Caco-2 (cell line): Measurements from ENCODE around the gene COPG1. TPM values are rescaled to one million over a fixed set of nuclear protein-coding genes. Genes with fewer than 3 reads are reported as not detected.

Experiments used
- BruUV-seq: library from RNA; stranded (reverse); fragments of 400-500 nt; replicated peaks from 2 replicates; lab custom pipeline; 2021; lab: Mats Ljungman, UMichigan
- CTCF ChIA-PET: fragments of 300-600 bp; sonication (Branson Sonifier 250); formaldehyde crosslinking; loops from one replicate; lab custom pipeline; 2022; ENCODE audit warnings: antibody characterized with exemption; lab: Charles Lee
- POLR2A ChIA-PET: fragments of 300-600 bp; sonication (Branson Sonifier 250); formaldehyde crosslinking; loops from one replicate; lab custom pipeline; 2022; ENCODE audit warnings: antibody characterized with exemption; lab: Charles Lee
- DNase-seq, 2 experiments: peaks; one replicate each; pipeline versions ENCODE4 v3.0.0 to v3.0.0-alpha.2; 2020 to 2022
- H3K27me3 ChIP-seq: replicated peaks from 2 replicates; pipeline ENCODE4 v1.6.0; 2011; ENCODE audit warnings: low read length; ENCODE audit not compliant: control insufficient read depth, insufficient read depth
- H3K36me3 ChIP-seq: 2 replicates; pipeline ENCODE4 v1.5.1; 2011; ENCODE audit warnings: low read length; ENCODE audit not compliant: control insufficient read depth, insufficient read depth
- H3K4me1 ChIP-seq: fragments of 250-450 bp; sonication (Bioruptor Pico); 2 replicates; pipeline ENCODE4 v1.5.1; 2020; ENCODE audit warnings: mild to moderate bottlenecking
- H3K4me3 ChIP-seq: 2 replicates; pipeline ENCODE4 v1.5.1; 2011; ENCODE audit warnings: low read depth, mild to moderate bottlenecking, control low read depth, low read length
- H3K9me3 ChIP-seq: fragments of 250-450 bp; sonication (Bioruptor Pico); 2 replicates; pipeline ENCODE4 v1.5.1; 2020; ENCODE audit warnings: mild to moderate bottlenecking, moderate library complexity
- H3K27ac Mint-ChIP-seq: one replicate; pipeline ENCODE4 v1.8.0; 2022; ENCODE audit warnings: mixed read lengths; ENCODE audit not compliant: unreplicated experiment
- H3K27me3 Mint-ChIP-seq: one replicate; pipeline ENCODE4 v1.8.0; 2022; ENCODE audit warnings: mixed read lengths; ENCODE audit not compliant: insufficient read depth, unreplicated experiment
- H3K36me3 Mint-ChIP-seq: one replicate; pipeline ENCODE4 v1.8.0; 2022; ENCODE audit warnings: mild to moderate bottlenecking, mixed read lengths; ENCODE audit not compliant: insufficient read depth, unreplicated experiment
- H3K4me1 Mint-ChIP-seq: one replicate; pipeline ENCODE4 v1.8.0; 2022; ENCODE audit warnings: low read depth, mixed read lengths; ENCODE audit not compliant: unreplicated experiment
- H3K4me3 Mint-ChIP-seq: one replicate; pipeline ENCODE4 v1.8.0; 2022; ENCODE audit warnings: mild to moderate bottlenecking, moderate library complexity, mixed read lengths; ENCODE audit not compliant: unreplicated experiment
- H3K9me3 Mint-ChIP-seq: one replicate; pipeline ENCODE4 v1.8.0; 2022; ENCODE audit warnings: mixed read lengths; ENCODE audit not compliant: unreplicated experiment
- CTCF ChIP-seq, 2 experiments: fragments of 200-600 bp in 1 of 2; IDR thresholded peaks; 1 replicate in 1 of 2; 2 replicates in 1 of 2; pipeline versions ENCODE4 v1.5.1 to v1.8.0; 2011 to 2022; ENCODE audit warnings: antibody characterized with exemption in 1 of 2, control low read depth in 1 of 2, inconsistent platforms in 1 of 2, low read depth in 1 of 2, low read length in 1 of 2, mild to moderate bottlenecking in 1 of 2, moderate library complexity in 1 of 2; ENCODE audit not compliant: insufficient read depth in 1 of 2, severe bottlenecking in 1 of 2, unreplicated experiment in 1 of 2
- intact Hi-C: fragments of 100-400 bp; cut with micrococcal nuclease; formaldehyde crosslinking; loops from one replicate; pipeline ENCODE4 v1.10.0; 2022; ENCODE audit not compliant: unreplicated experiment
- total RNA-seq: library from RNA; stranded (reverse); gene quantifications from 2 replicates; pipeline ENCODE4 v1.2.3, GENCODE V29; 2022

Gene COPG1
- total RNA-seq, 1 experiment from 2014 or later: 178 TPM

- H3K4me3 ChIP-seq: no peak overlapping the region
- TF ChIP-seq CTCF (IDR thresholded peaks at IDR 0.05; ENCODE audit: insufficient read depth in 1 of 2, low read depth in 1 of 2, low read length in 1 of 2, severe bottlenecking in 1 of 2, unreplicated experiment in 1 of 2): no peak
- CTCF ChIA-PET: no interaction called here
These were observed 33.4 kb downstream of the COPG1 start for GRCh38 chr3:129282727-129283327.

GRCh38 chr3:129286081-129286480 lies 36.7 kb downstream of the COPG1 start:
- ChIA-PET POLR2A (no interaction called here), CTCF (no interaction called here)
- H3K4me1 ChIP-seq: no peaks in the 10 kb centered on the region
- Mint-ChIP-seq H3K4me1 (no peaks in the 10 kb centered on the region), H3K27ac (no peak overlapping the region), H3K27me3 (no peaks in the 10 kb centered on the region), H3K4me3 (no peak overlapping the region), H3K36me3 (peaks cover 12% of the 10 kb centered on the region), H3K9me3 (no peaks in the 10 kb centered on the region)
- no peaks in the 10 kb centered on the region for H3K9me3 ChIP-seq
- no peaks in the 10 kb centered on the region for H3K27me3 ChIP-seq
- DNase-seq: no peak
- peaks cover 1% of the 10 kb centered on the region for H3K36me3 ChIP-seq
- intact Hi-C loops: no loop called here
- no peak overlapping the region for H3K4me3 ChIP-seq
- BruUV-seq: no TSS peak
- TF ChIP-seq CTCF (IDR thresholded peaks at IDR 0.05; ENCODE audit: insufficient read depth in 1 of 2, low read depth in 1 of 2, low read length in 1 of 2, severe bottlenecking in 1 of 2, unreplicated experiment in 1 of 2): no peak

More at GRCh38 chr3:129282727-129283327, 33.4 kb downstream of the COPG1 start:
- Histone ChIP-seq H3K9me3 (no peaks in the 10 kb centered on the region), H3K4me1 (peaks cover 5% of the 10 kb centered on the region), H3K36me3 (peaks cover under 1% of the 10 kb centered on the region; the same call in 1 of the 2 replicates), H3K27me3 (no peaks in the 10 kb centered on the region)
- H3K27ac Mint-ChIP-seq: no peak overlapping the region
- H3K36me3 Mint-ChIP-seq: peaks cover 25% of the 10 kb centered on the region
- BruUV-seq: no TSS peak
- DNase-seq: no peak
- H3K9me3 Mint-ChIP-seq: no peaks in the 10 kb centered on the region
- H3K27me3 Mint-ChIP-seq: no peaks in the 10 kb centered on the region
- intact Hi-C loops: no loop called here
- no peak overlapping the region for H3K4me3 Mint-ChIP-seq
- POLR2A ChIA-PET: no interaction called here
- H3K4me1 Mint-ChIP-seq: peaks cover 6% of the 10 kb centered on the region

- no peak overlapping the region for H3K27ac Mint-ChIP-seq
- H3K36me3 ChIP-seq: peaks cover 1% of the 10 kb centered on the region; the same call in 1 of the 2 replicates
- DNase-seq: no peak
These were observed 39.0 kb downstream of the COPG1 start for GRCh38 chr3:129288446-129288845.

More at GRCh38 chr3:129288446-129288845, 39.0 kb downstream of the COPG1 start:
- Mint-ChIP-seq H3K36me3 (peaks cover 18% of the 10 kb centered on the region), H3K9me3 (no peaks in the 10 kb centered on the region), H3K4me1 (no peaks in the 10 kb centered on the region), H3K4me3 (no peak overlapping the region), H3K27me3 (no peaks in the 10 kb centered on the region)
- intact Hi-C loops: no loop called here
- POLR2A ChIA-PET: no interaction called here
- H3K9me3 ChIP-seq: no peaks in the 10 kb centered on the region
- H3K4me3 ChIP-seq: no peak overlapping the region
- no peak for TF ChIP-seq CTCF (IDR thresholded peaks at IDR 0.05; ENCODE audit: insufficient read depth in 1 of 2, low read depth in 1 of 2, low read length in 1 of 2, severe bottlenecking in 1 of 2, unreplicated experiment in 1 of 2)
- no TSS peak for BruUV-seq
- H3K27me3 ChIP-seq: no peaks in the 10 kb centered on the region
- CTCF ChIA-PET: no interaction called here
- H3K4me1 ChIP-seq: no peaks in the 10 kb centered on the region
